Spleen (tissue), 7 donors: ENCODE results near the gene NFYC.

Experiments used
- CTCF ChIP-seq, 11 experiments: fragments of 200-600 bp in 7 of 11; fragments of 450-650 bp in 4 of 11; sonication (generic) in 4 of 11; IDR thresholded peaks in 8 of 11; conservative IDR thresholded peaks in 3 of 11; 1 replicate in 7 of 11; 2 replicates in 4 of 11; pipeline versions ENCODE4 v1.4.0 to v1.8.0; 2016 to 2021; ENCODE audit warnings: antibody characterized with exemption in 11 of 11, inconsistent platforms in 4 of 11, mild to moderate bottlenecking in 1 of 11
- POLR2A ChIP-seq, 3 donors: fragments of 450-650 bp; IDR thresholded peaks; one replicate each; pipeline ENCODE4 v1.5.1; 2017; ENCODE audit warnings: antibody characterized with exemption in 3 of 3, mild to moderate bottlenecking in 1 of 3
- donor health status: DM: no; HTN: no; CAD: no; lungs with moderate emphysema.
- donor health status: DM: no; HTN: no; CAD: no.
- donor health status: DM: no; HTN: no; CAD: no.

GRCh38 chr1:40687661-40688060, 3.8 kb upstream of the NFYC start:
- no peak for TF ChIP-seq CTCF (IDR thresholded peaks at IDR 0.05 in 8 of 11, conservative IDR thresholded peaks at IDR 0.05 in 3 of 11)
- TF ChIP-seq POLR2A (IDR thresholded peaks at IDR 0.05) = no peak
